ENCODE measurements around the gene MBNL1.

DNA sequence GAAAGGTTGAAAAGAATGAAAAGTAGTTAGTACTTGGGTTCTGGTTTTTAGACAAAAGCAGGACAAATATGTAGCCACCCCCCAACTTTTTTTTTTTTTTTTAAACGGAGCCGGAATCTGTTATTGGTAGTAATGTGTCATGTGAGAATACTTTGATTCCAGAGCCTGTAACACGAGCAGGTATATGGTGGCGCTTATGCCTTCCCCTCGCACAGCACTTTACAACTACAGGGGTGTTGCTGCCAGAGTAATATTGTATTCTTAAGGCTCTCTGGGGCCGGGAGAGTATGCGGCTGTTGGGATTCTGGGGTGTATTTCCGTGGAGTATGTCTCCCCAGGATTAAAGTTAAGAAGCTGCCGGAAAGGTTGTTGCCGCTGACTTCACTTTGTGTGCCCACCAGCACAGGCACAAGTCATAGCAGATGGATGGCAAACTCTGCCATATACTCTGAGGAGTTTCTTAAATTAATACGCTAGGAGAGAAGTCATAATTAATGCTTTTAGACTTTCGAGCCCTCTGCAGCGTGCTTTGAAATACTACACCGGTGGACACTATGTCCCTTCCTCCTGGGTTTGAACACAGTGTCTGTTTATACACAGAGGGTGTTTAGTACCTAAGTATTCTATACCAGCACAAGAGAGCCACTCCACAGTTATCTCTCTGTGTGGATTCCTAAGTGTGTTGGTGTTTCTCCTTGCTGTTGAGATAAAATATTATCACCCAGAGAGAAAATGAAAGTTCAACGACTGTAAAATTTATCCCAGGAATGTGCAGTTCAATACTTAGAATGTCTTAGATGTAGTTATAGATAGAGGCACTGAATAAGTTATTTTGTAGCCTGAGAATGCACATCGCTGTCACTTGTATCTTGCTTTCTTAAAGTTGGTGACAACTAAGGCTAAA lies 1.4 kb downstream of the MBNL1 start:
- TF ChIP-seq, protein P1, sequence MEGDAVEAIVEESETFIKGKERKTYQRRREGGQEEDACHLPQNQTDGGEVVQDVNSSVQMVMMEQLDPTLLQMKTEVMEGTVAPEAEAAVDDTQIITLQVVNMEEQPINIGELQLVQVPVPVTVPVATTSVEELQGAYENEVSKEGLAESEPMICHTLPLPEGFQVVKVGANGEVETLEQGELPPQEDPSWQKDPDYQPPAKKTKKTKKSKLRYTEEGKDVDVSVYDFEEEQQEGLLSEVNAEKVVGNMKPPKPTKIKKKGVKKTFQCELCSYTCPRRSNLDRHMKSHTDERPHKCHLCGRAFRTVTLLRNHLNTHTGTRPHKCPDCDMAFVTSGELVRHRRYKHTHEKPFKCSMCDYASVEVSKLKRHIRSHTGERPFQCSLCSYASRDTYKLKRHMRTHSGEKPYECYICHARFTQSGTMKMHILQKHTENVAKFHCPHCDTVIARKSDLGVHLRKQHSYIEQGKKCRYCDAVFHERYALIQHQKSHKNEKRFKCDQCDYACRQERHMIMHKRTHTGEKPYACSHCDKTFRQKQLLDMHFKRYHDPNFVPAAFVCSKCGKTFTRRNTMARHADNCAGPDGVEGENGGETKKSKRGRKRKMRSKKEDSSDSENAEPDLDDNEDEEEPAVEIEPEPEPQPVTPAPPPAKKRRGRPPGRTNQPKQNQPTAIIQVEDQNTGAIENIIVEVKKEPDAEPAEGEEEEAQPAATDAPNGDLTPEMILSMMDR (IDR thresholded peaks at IDR 0.05), result no peak
- TF ChIP-seq POLR2A (IDR thresholded peaks at IDR 0.05), result peak in 1 of 2 donors; percentile 30

Measured in tibial nerve (tissue), 3 donors.